ENCODE results near the gene SH3PXD2B.
"Not testable (repeated sequence)": the region's sequence is repeated elsewhere in the genome, so short reads cannot be mapped to it uniquely, and the experiment has no call there.

GRCh38 chr5:172291837-172292236, 162.5 kb downstream of the SH3PXD2B start:
- not testable (repeated sequence) for TF ChIP-seq CTCF, POLR2A (IDR thresholded peaks at IDR 0.05)

Measured in vagina (tissue), 2 donors.